Keratinocyte (primary cell): Measurements from ENCODE around the gene OR6B2. TPM values are rescaled to one million over a fixed set of nuclear protein-coding genes. Genes with fewer than 3 reads are reported as not detected.

ENCODE experiments used
- DNase-seq: peaks from one replicate; pipeline ENCODE4 v3.0.0-alpha.2; 2011; ENCODE audit warnings: low read depth, missing footprints, low spot score
- FAIRE-seq: peaks from 2 replicates; lab custom pipeline; 2011; peaks lifted over from hg19 to GRCh38; lab: Jason Lieb, UNC
- H2AFZ ChIP-seq: 2 replicates; pipeline ENCODE4 v1.6.0; 2012; ENCODE audit warnings: low read length, control low read depth, inconsistent platforms; ENCODE audit not compliant: control insufficient read depth
- H3K27ac ChIP-seq: 2 replicates; pipeline ENCODE4 v1.5.1; 2011; ENCODE audit warnings: low read length; ENCODE audit not compliant: control insufficient read depth, insufficient read depth
- H3K27me3 ChIP-seq: 3 replicates; pipeline ENCODE4 v1.6.0; 2011; ENCODE audit warnings: low read length; ENCODE audit not compliant: control insufficient read depth, insufficient read depth; ENCODE audit errors: extremely low read depth
- H3K36me3 ChIP-seq, 2 experiments: 2 replicates in 1 of 2; 3 replicates in 1 of 2; pipeline ENCODE4 v1.5.1; 2011; ENCODE audit warnings: low read length in 2 of 2, mild to moderate bottlenecking in 1 of 2; ENCODE audit not compliant: control insufficient read depth in 2 of 2, insufficient read depth in 2 of 2; ENCODE audit errors: extremely low read depth in 1 of 2
- H3K4me1 ChIP-seq: 3 replicates; pipeline ENCODE4 v1.5.1; 2011; ENCODE audit warnings: low read length; ENCODE audit not compliant: control insufficient read depth, insufficient read depth; ENCODE audit errors: extremely low read depth
- H3K4me2 ChIP-seq: 3 replicates; pipeline ENCODE4 v1.6.0; 2011; ENCODE audit warnings: low read depth, low read length; ENCODE audit not compliant: control insufficient read depth, insufficient read depth; ENCODE audit errors: extremely low read depth
- H3K4me3 ChIP-seq, 3 experiments: fragments of 200-600 bp in 1 of 3; sonication (generic) in 1 of 3; 2 replicates in 2 of 3; 3 replicates in 1 of 3; pipeline ENCODE4 v1.5.1; 2011 to 2016; ENCODE audit warnings: low read length in 3 of 3, mild to moderate bottlenecking in 3 of 3, control low read depth in 2 of 3, inconsistent platforms in 1 of 3, low read depth in 1 of 3, mixed read lengths in 1 of 3, mixed run types in 1 of 3, moderate library complexity in 1 of 3; ENCODE audit not compliant: control insufficient read depth in 2 of 3, insufficient read depth in 2 of 3; ENCODE audit errors: extremely low read depth in 1 of 3
- H3K79me2 ChIP-seq: 2 replicates; pipeline ENCODE4 v1.6.0; 2012; ENCODE audit warnings: low read length; ENCODE audit not compliant: control insufficient read depth, insufficient read depth
- H3K9ac ChIP-seq: 3 replicates; pipeline ENCODE4 v1.6.0; 2011; ENCODE audit warnings: low read length; ENCODE audit not compliant: control insufficient read depth, insufficient read depth; ENCODE audit errors: extremely low read depth
- H3K9me1 ChIP-seq: 3 replicates; pipeline ENCODE4 v1.6.0; 2011; ENCODE audit warnings: low read length; ENCODE audit not compliant: control insufficient read depth, insufficient read depth; ENCODE audit errors: extremely low read depth
- H3K9me3 ChIP-seq: 2 replicates; pipeline ENCODE4 v1.5.1; 2012; ENCODE audit warnings: low read depth, low read length; ENCODE audit not compliant: control insufficient read depth
- H4K20me1 ChIP-seq: 3 replicates; pipeline ENCODE4 v1.6.0; 2011; ENCODE audit warnings: low read length; ENCODE audit not compliant: control insufficient read depth, insufficient read depth; ENCODE audit errors: extremely low read depth
- CTCF ChIP-seq, 3 experiments: IDR thresholded peaks in 1 of 3; conservative IDR thresholded peaks in 1 of 3; optimal IDR thresholded peaks in 1 of 3; 2 replicates in 2 of 3; 3 replicates in 1 of 3; pipeline versions ENCODE3 to v1.5.1; 2011; ENCODE audit warnings: low read length in 3 of 3, mild to moderate bottlenecking in 3 of 3, moderate library complexity in 2 of 3, control low read depth in 1 of 3, inconsistent platforms in 1 of 3; ENCODE audit not compliant: insufficient read depth in 2 of 3; ENCODE audit errors: extremely low read depth in 1 of 3
- EZH2 ChIP-seq: IDR thresholded peaks from one replicate; pipeline ENCODE4 v1.6.1; 2012; ENCODE audit warnings: inconsistent platforms, mild to moderate bottlenecking, low read length, moderate library complexity
- dilution Hi-C: fragments of 300-500 bp; cut with MboI; formaldehyde crosslinking; loops from one replicate; pipeline ENCODE4 v1.7.0; 2020; ENCODE audit warnings: low sequenced_read_pairs; ENCODE audit not compliant: extremely low pct_ligation_motif_present
- polyA plus RNA-seq, 5 experiments: library from polyadenylated mRNA; depleted of rRNA in 3 of 5; stranded (reverse) in 3 of 5; stranded (forward) in 1 of 5; unstranded in 1 of 5; fragments of >200 nt; gene quantifications; 1 replicate in 1 of 5; 2 replicates in 3 of 5; 3 replicates in 1 of 5; pipeline versions ENCODE4 v1.2.1 to v1.2.3, GENCODE V29; 2011 to 2012; ENCODE audit warnings: missing spikeins in 2 of 5, low read depth in 1 of 5, low replicate concordance in 1 of 5

Gene OR6B2
- polyA plus RNA-seq, 1 donor (not counting 4 experiments of a cell fraction or from before 2014, with no cell fraction given), result not detected

GRCh38 chr2:240021488-240022104 lies 8.6 kb downstream of the OR6B2 start:
- dilution Hi-C loops, result no loop called here
- Histone ChIP-seq H2AFZ (no peak overlapping the region), H3K9me3 (no peaks in the 10 kb centered on the region), H3K79me2 (peaks cover 49% of the 10 kb centered on the region), H3K27ac (no peak overlapping the region), H3K27me3 (no peaks in the 10 kb centered on the region), H3K4me2 (no peak overlapping the region), H3K9me1 (no peaks in the 10 kb centered on the region), H4K20me1 (peaks cover 18% of the 10 kb centered on the region), H3K9ac (no peak overlapping the region), H3K36me3 (peaks cover 28 to 42% of the 10 kb centered on the region in 2 experiments), H3K4me3 (no peak overlapping the region), H3K4me1 (peaks cover 9% of the 10 kb centered on the region)
- TF ChIP-seq CTCF (optimal IDR thresholded peaks at IDR 0.05 in 1 of 3, IDR thresholded peaks at IDR 0.05 in 1 of 3, conservative IDR thresholded peaks at IDR 0.05 in 1 of 3; ENCODE audit: extremely low read depth in 1 of 3, insufficient read depth in 2 of 3, low read length in 3 of 3), result peak; percentile 85 to 94 (median 94)
- TF ChIP-seq EZH2, result no peak
- DNase-seq (peak; percentile 49), FAIRE-seq (peak; percentile 73)

- no peak for TF ChIP-seq CTCF (optimal IDR thresholded peaks at IDR 0.05 in 1 of 3, IDR thresholded peaks at IDR 0.05 in 1 of 3, conservative IDR thresholded peaks at IDR 0.05 in 1 of 3; ENCODE audit: extremely low read depth in 1 of 3, insufficient read depth in 2 of 3, low read length in 3 of 3)
- TF ChIP-seq EZH2, result no peak
- Histone ChIP-seq H3K4me3 (no peak overlapping the region), H3K36me3 (peaks cover 44 to 56% of the 10 kb centered on the region in 2 experiments), H3K9ac (no peak overlapping the region), H3K4me2 (no peak overlapping the region), H3K79me2 (peaks cover 29% of the 10 kb centered on the region), H4K20me1 (peaks cover 18% of the 10 kb centered on the region), H3K27ac (no peak overlapping the region), H3K27me3 (no peaks in the 10 kb centered on the region), H3K4me1 (no peaks in the 10 kb centered on the region), H2AFZ (no peak overlapping the region), H3K9me1 (no peaks in the 10 kb centered on the region), H3K9me3 (no peaks in the 10 kb centered on the region)
- FAIRE-seq (no peak), DNase-seq (no peak)
- dilution Hi-C loops, result no loop called here
Measured at GRCh38 chr2:240018071-240018750, 12.0 kb downstream of the OR6B2 start.
